Measurements from ENCODE around the gene LAPTM5. TPM values are rescaled to one million over a fixed set of nuclear protein-coding genes. Genes with fewer than 3 reads are reported as not detected.

Gene LAPTM5
- total and polyA plus RNA-seq, 2 of the 8 experiments (the other 6 are each of a cell fraction or from before 2014, with no cell fraction given): 0.37 to 1.4 TPM

DNA sequence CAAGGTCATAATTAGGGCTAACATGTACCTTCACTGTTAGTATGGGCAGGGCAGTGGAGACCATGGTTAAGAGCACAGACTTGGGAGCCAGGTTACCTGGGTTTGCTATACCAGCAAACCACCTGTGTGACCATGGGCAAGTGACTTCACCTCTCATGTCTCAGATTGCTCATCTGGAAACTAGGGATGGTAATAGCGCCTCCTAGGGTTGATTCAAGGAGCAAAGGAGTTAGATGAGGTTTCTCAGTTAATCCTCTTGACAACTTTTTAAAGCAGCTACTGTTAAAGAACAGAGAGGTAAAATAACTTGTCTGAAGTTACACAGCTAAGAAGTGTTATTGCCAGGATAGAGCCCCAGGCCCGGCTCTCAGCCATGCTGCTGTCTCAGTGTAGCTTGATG lies 33.4 kb downstream of the LAPTM5 start (continued):
- TF ChIP-seq GTF2F1 (IDR thresholded peaks at IDR 0.05; ENCODE audit: borderline replicate concordance, low read depth, low read length): no peak
- TF ChIP-seq BCL11A (IDR thresholded peaks at IDR 0.05; ENCODE audit: low read depth in 2 of 2, low read length in 2 of 2): no peak
- no peak for TF ChIP-seq HDAC6 (IDR thresholded peaks at IDR 0.05; ENCODE audit: low read depth, low read length)
- TF ChIP-seq POU5F1 (IDR thresholded peaks at IDR 0.05; ENCODE audit: low read depth, low read length): no peak
